Left ventricle myocardium inferior (tissue), 1 donor: ENCODE data around the gene MAP7D3. TPM values are rescaled to one million over a fixed set of nuclear protein-coding genes. Genes with fewer than 3 reads are reported as not detected.

Experiments
- DNase-seq: peaks from one replicate; pipeline ENCODE4 v3.0.0-alpha.2; 2020
- H3K27ac ChIP-seq: fragments of 200-600 bp; replicated peaks from 2 replicates; pipeline ENCODE4 v1.8.0; 2021
- H3K27me3 ChIP-seq: fragments of 200-600 bp; 2 replicates; pipeline ENCODE4 v1.8.0; 2021; ENCODE audit warnings: low read depth
- H3K36me3 ChIP-seq: fragments of 200-600 bp; 2 replicates; pipeline ENCODE4 v1.8.0; 2021
- H3K4me1 ChIP-seq: fragments of 200-600 bp; 2 replicates; pipeline ENCODE4 v1.8.0; 2021
- H3K4me3 ChIP-seq: fragments of 200-600 bp; 2 replicates; pipeline ENCODE4 v1.8.0; 2021; ENCODE audit warnings: mild to moderate bottlenecking, moderate library complexity
- H3K9me3 ChIP-seq: fragments of 200-600 bp; replicated peaks from 2 replicates; pipeline ENCODE4 v1.8.0; 2021
- CTCF ChIP-seq: fragments of 200-600 bp; IDR thresholded peaks from 2 replicates; pipeline ENCODE4 v1.8.0; 2021; ENCODE audit warnings: antibody characterized with exemption, mild to moderate bottlenecking, borderline replicate concordance
- intact Hi-C: fragments of 100-400 bp; cut with micrococcal nuclease; formaldehyde crosslinking; loops from one replicate; pipeline ENCODE4 v1.11.0; 2022
- total RNA-seq: library from RNA; stranded (reverse); fragmentation: NEBNext Ultra II Directional; extraction: Animal tissue kit (Norgen Biotek cat#: 25700); gene quantifications from one replicate; pipeline ENCODE4 v1.2.1, GENCODE V29; 2021
- donor health status: DM: no; HTN: yes; CAD: no; lungs with severe emphysema.

MAP7D3 gene
- total RNA-seq, 1 donor from 2014 or later: 13.8 TPM

GRCh38 chrX:136185401-136186022 lies 65.7 kb downstream of the MAP7D3 start:
- H3K4me1 ChIP-seq: peaks cover 88% of the 10 kb centered on the region

GRCh38 chrX:136183917-136184316 lies 67.3 kb downstream of the MAP7D3 start:
- Histone ChIP-seq H3K4me3 (peak overlapping the region; percentile 19), H3K36me3 (no peaks in the 10 kb centered on the region), H3K27me3 (no peaks in the 10 kb centered on the region), H3K27ac (peak overlapping the region; percentile 87), H3K9me3 (no peaks in the 10 kb centered on the region), H3K4me1 (peaks cover 87% of the 10 kb centered on the region)
- no peak for DNase-seq
- no peak for TF ChIP-seq CTCF
- intact Hi-C loops: no loop called here

More at GRCh38 chrX:136185401-136186022, 65.7 kb downstream of the MAP7D3 start:
- H3K4me3 ChIP-seq: peak overlapping the region; percentile 35
- no peaks in the 10 kb centered on the region for H3K9me3 ChIP-seq
- intact Hi-C loops: no loop called here
- no peak for DNase-seq
- H3K27ac ChIP-seq: peak overlapping the region; percentile 87
- TF ChIP-seq CTCF: no peak
- H3K27me3 ChIP-seq: no peaks in the 10 kb centered on the region
- H3K36me3 ChIP-seq: no peaks in the 10 kb centered on the region

GRCh38 chrX:136183172-136183571 lies 68.0 kb downstream of the MAP7D3 start:
- peak overlapping the region; percentile 87 for H3K27ac ChIP-seq
- no peak overlapping the region for H3K4me3 ChIP-seq
- H3K27me3 ChIP-seq: no peaks in the 10 kb centered on the region
- intact Hi-C loops: no loop called here
- H3K9me3 ChIP-seq: no peaks in the 10 kb centered on the region
- peaks cover 87% of the 10 kb centered on the region for H3K4me1 ChIP-seq
- DNase-seq: no peak
- TF ChIP-seq CTCF: no peak
- H3K36me3 ChIP-seq: no peaks in the 10 kb centered on the region

GRCh38 chrX:136182414-136182813 lies 68.8 kb downstream of the MAP7D3 start:
- no peaks in the 10 kb centered on the region for H3K9me3 ChIP-seq
- H3K4me3 ChIP-seq: no peak overlapping the region
- H3K36me3 ChIP-seq: no peaks in the 10 kb centered on the region
- intact Hi-C loops: no loop called here
- H3K27me3 ChIP-seq: no peaks in the 10 kb centered on the region
- H3K4me1 ChIP-seq: peaks cover 93% of the 10 kb centered on the region
- DNase-seq: no peak
- no peak for TF ChIP-seq CTCF
- peak overlapping the region; percentile 87 for H3K27ac ChIP-seq

GRCh38 chrX:136179133-136179532 lies 72.1 kb downstream of the MAP7D3 start:
- H3K9me3 ChIP-seq: no peaks in the 10 kb centered on the region
- H3K4me1 ChIP-seq: peaks cover 94% of the 10 kb centered on the region
- intact Hi-C loops: no loop called here
- no peak overlapping the region for H3K4me3 ChIP-seq
- DNase-seq: no peak
- H3K36me3 ChIP-seq: no peaks in the 10 kb centered on the region
- TF ChIP-seq CTCF: no peak
- H3K27me3 ChIP-seq: no peaks in the 10 kb centered on the region
- H3K27ac ChIP-seq: peak overlapping the region; percentile 87
